ENCODE results near the gene ACTN1.
"Not testable (repeated sequence)": the region's sequence is repeated elsewhere in the genome, so short reads cannot be mapped to it uniquely, and the experiment has no call there.

- not testable (repeated sequence) for TF ChIP-seq YY1 (IDR thresholded peaks at IDR 0.05; ENCODE audit: low read depth, low read length); TEAD4 (IDR thresholded peaks at IDR 0.05; ENCODE audit: low read depth, low read length); SP1 (IDR thresholded peaks at IDR 0.05; ENCODE audit: low read depth, low read length); EZH2 (IDR thresholded peaks at IDR 0.05; ENCODE audit: low read depth, low read length, severe bottlenecking); CBX8 (IDR thresholded peaks at IDR 0.05; ENCODE audit: borderline replicate concordance, low read depth, low read length); MAFK (IDR thresholded peaks at IDR 0.05; ENCODE audit: low read depth, low read length)
- TF ChIP-seq, protein P1, sequence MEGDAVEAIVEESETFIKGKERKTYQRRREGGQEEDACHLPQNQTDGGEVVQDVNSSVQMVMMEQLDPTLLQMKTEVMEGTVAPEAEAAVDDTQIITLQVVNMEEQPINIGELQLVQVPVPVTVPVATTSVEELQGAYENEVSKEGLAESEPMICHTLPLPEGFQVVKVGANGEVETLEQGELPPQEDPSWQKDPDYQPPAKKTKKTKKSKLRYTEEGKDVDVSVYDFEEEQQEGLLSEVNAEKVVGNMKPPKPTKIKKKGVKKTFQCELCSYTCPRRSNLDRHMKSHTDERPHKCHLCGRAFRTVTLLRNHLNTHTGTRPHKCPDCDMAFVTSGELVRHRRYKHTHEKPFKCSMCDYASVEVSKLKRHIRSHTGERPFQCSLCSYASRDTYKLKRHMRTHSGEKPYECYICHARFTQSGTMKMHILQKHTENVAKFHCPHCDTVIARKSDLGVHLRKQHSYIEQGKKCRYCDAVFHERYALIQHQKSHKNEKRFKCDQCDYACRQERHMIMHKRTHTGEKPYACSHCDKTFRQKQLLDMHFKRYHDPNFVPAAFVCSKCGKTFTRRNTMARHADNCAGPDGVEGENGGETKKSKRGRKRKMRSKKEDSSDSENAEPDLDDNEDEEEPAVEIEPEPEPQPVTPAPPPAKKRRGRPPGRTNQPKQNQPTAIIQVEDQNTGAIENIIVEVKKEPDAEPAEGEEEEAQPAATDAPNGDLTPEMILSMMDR (IDR thresholded peaks at IDR 0.05; ENCODE audit: control extremely low read depth in 1 of 3, insufficient read depth in 1 of 3, low read depth in 1 of 3, low read length in 3 of 3): not testable (repeated sequence)
These were observed 131.5 kb downstream of the ACTN1 start for GRCh38 chr14:68847640-68848039.

All from H1 (cell line).